GM12801 (cell line): ENCODE data around the gene EBF3.

Experiments
- CTCF ChIP-seq: IDR thresholded peaks from one replicate; pipeline ENCODE4 v1.5.1; 2011; ENCODE audit warnings: control low read depth; ENCODE audit not compliant: insufficient read length; ENCODE audit errors: extremely low read depth

Gene EBF3

GRCh38 chr10:129843702-129844101 lies 120.4 kb downstream of the EBF3 start:
- TF ChIP-seq CTCF, result no peak

DNA sequence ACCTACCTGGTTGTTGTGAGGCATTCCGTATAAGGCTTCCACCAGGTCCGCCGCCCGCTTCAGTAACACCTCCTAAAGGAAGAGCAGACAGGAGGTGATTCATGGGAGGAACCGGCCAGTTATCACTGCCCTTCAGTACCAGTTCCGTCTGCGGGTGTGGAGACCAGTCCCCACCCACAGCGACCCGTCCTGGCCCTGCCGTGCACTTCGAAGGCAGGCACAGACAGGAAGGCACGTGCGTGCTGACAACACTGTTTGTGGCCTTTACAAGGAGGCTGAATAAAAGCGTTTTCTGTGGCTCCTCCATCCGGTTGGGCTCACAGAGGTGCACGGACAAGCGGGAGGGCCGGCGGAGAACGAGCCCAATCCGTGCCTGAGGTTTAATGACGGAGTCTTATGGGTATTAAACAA lies 120.9 kb downstream of the EBF3 start:
- no peak for TF ChIP-seq CTCF

DNA sequence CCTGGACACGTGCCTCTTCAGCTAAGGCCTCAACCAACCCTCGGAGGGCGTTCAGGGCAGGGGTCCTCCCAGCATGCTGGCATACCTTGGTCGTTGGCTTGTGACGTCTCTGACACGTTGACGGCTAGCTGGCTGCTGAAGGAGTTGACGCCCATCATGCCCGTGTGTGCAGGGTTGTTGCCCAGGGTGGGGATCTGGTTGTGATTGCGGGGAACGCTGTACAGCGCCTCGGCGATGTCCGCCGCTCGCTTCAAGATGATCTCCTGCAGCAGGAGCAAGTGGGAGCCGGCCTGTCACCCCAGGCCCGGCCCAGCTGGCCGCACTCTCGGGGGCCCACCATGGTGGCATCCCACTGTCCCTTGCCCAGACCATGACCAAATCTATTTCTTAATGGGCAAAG lies 122.0 kb downstream of the EBF3 start:
- TF ChIP-seq CTCF, result no peak

DNA sequence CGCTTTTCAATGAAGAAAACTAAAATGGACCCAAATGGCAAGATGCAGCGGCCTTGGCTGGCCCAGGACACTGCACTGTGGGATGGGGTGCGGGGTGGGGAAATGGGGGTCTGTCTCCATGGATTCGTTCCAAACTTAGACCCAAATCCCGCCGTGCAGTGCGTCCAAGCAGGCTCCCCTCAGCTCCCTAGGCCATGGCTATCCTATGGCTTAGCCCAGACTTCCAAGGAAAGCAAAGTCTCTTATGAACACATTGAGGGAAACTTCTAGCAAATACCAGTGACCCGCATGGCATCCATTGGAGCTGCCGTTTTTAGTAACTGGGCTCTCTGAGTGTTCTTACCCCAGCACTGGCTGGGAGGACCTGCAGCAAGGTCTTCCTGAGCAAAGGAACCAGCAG lies 122.5 kb downstream of the EBF3 start:
- TF ChIP-seq CTCF, result no peak

DNA sequence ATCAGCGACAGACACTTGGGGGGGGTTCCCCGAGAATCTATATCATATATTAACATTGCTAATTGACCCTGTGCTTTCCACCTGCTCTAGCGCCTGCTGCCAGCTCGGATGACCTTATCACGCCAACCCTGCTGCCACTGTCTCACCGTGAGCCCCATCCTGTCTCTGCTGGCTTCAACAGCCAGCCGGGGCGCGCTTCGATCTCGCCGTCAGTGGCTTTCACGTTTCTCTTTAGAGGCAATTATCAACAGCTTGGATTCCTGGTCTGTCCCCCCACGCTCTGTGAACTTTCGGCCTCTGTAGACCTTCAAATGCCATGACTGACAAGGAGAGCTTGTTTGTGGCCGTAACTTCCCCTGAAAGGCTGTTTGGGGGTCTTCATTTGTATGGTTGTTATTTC lies 123.0 kb downstream of the EBF3 start:
- no peak for TF ChIP-seq CTCF

DNA sequence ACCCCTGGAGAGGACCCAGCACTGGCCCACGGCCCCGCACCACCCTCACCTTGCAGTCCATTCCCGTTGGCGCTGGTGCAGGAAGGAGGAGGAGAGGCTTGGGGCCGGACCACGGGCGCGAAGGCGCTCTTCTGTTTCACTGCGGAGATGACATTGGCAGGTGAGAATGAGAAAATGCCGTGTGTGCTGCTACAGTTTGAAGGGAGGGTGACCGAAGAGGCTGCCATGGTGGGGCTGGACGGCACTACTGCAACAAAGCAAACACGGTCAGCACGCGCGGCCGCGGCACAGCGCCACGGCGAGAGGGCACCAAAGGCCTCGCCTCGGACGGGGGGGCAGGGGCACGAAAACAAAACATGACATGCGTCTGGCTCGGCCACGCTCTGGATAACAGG lies 123.9 kb downstream of the EBF3 start:
- TF ChIP-seq CTCF, result no peak

- no peak for TF ChIP-seq CTCF
Observed at GRCh38 chr10:129839285-129840195, 124.5 kb downstream of the EBF3 start.
